Neural cell (in vitro differentiated cells): ENCODE measurements around the gene C11orf86. TPM values are rescaled to one million over a fixed set of nuclear protein-coding genes. Genes with fewer than 3 reads are reported as not detected.

Experiments used
- H2AFZ ChIP-seq: fragments of 200-600, 300-800 bp; sonication (generic), shearing (Covaris generic); 2 replicates; pipeline ENCODE4 v1.6.0; 2014; ENCODE audit warnings: low read depth, mild to moderate bottlenecking, antibody characterized with exemption, low read length, moderate library complexity
- H3F3A ChIP-seq: fragments of 200-600 bp; shearing (Covaris generic); 2 replicates; pipeline ENCODE4 v1.6.1; 2016; ENCODE audit warnings: mild to moderate bottlenecking, moderate library complexity, mixed read lengths, antibody characterized with exemption, low read length; ENCODE audit not compliant: insufficient read depth, poor library complexity, severe bottlenecking
- H3K27ac ChIP-seq: fragments of 200-600, 300-800 bp; sonication (generic), shearing (Covaris generic); 2 replicates; pipeline ENCODE4 v1.5.1; 2014; ENCODE audit warnings: mild to moderate bottlenecking, low read length, moderate library complexity
- H3K27me3 ChIP-seq: fragments of 300-800, 200-600 bp; sonication (generic), shearing (Covaris generic); 2 replicates; pipeline ENCODE4 v1.6.0; 2014; ENCODE audit warnings: mild to moderate bottlenecking, low read depth, low read length, moderate library complexity; ENCODE audit not compliant: insufficient read depth
- H3K36me3 ChIP-seq: fragments of 300-800, 200-600 bp; sonication (generic), shearing (Covaris generic); 2 replicates; pipeline ENCODE4 v1.5.1; 2014; ENCODE audit warnings: mild to moderate bottlenecking, antibody characterized with exemption, low read length, moderate library complexity; ENCODE audit not compliant: insufficient read depth
- H3K4me2 ChIP-seq: fragments of 300-800, 200-600 bp; sonication (generic), shearing (Covaris generic); 2 replicates; pipeline ENCODE4 v1.6.0; 2014; ENCODE audit warnings: mild to moderate bottlenecking, low read length
- H3K4me3 ChIP-seq: fragments of 300-800, 200-600 bp; sonication (generic), shearing (Covaris generic); 2 replicates; pipeline ENCODE4 v1.5.1; 2014; ENCODE audit warnings: mild to moderate bottlenecking, low read length, moderate library complexity
- H3K79me2 ChIP-seq: fragments of 200-600 bp; shearing (Covaris generic); replicated peaks from 2 replicates; pipeline ENCODE4 v1.6.0; 2014; ENCODE audit warnings: mild to moderate bottlenecking, low read length, moderate library complexity; ENCODE audit not compliant: insufficient read depth
- H3K9ac ChIP-seq: fragments of 300-800, 200-600 bp; sonication (generic), shearing (Covaris generic); 2 replicates; pipeline ENCODE4 v1.6.1; 2016; ENCODE audit warnings: mild to moderate bottlenecking, low read length, mixed read lengths
- H3K9me2 ChIP-seq: fragments of 200-600 bp; shearing (Covaris generic); 2 replicates; pipeline ENCODE4 v1.6.1; 2016; ENCODE audit warnings: mild to moderate bottlenecking, low read length, mixed read lengths; ENCODE audit not compliant: insufficient read depth
- H3K9me3 ChIP-seq: fragments of 200-600, 300-800 bp; sonication (generic), shearing (Covaris generic); 2 replicates; pipeline ENCODE4 v1.6.1; 2016; ENCODE audit warnings: mild to moderate bottlenecking, mixed run types, low read length, moderate library complexity, mixed read lengths
- H4K20me1 ChIP-seq: fragments of 200-600 bp; shearing (Covaris generic); 2 replicates; pipeline ENCODE4 v1.6.1; 2016; ENCODE audit warnings: mild to moderate bottlenecking, mixed run types; ENCODE audit not compliant: insufficient read depth
- EP300 ChIP-seq: fragments of 450-650 bp; conservative IDR thresholded peaks from 2 replicates; pipeline ENCODE4 v1.6.1; 2014; ENCODE audit warnings: antibody characterized with exemption, mild to moderate bottlenecking, moderate library complexity; ENCODE audit not compliant: poor library complexity, severe bottlenecking
- EZH2 ChIP-seq: fragments of 200-600, 300-800 bp; shearing (Covaris generic), sonication (generic); IDR thresholded peaks from 2 replicates; pipeline ENCODE4 v1.6.1; 2014; ENCODE audit warnings: antibody characterized with exemption, low read length, borderline replicate concordance, mild to moderate bottlenecking; ENCODE audit not compliant: insufficient read depth, poor library complexity, severe bottlenecking
- MXI1 ChIP-seq: fragments of 450-650 bp; conservative IDR thresholded peaks from 2 replicates; pipeline ENCODE4 v1.6.1; 2014; ENCODE audit warnings: antibody characterized with exemption, mild to moderate bottlenecking; ENCODE audit not compliant: poor library complexity, severe bottlenecking
- POLR2AphosphoS5 ChIP-seq: IDR thresholded peaks from 2 replicates; pipeline ENCODE4 v1.6.1; 2012
- RAD21 ChIP-seq: fragments of 450-650 bp; conservative IDR thresholded peaks from 2 replicates; pipeline ENCODE4 v1.6.1; 2014; ENCODE audit warnings: antibody characterized with exemption, mild to moderate bottlenecking, moderate library complexity
- SMC3 ChIP-seq: fragments of 450-650 bp; conservative IDR thresholded peaks from 2 replicates; pipeline ENCODE4 v1.6.1; 2014; ENCODE audit warnings: antibody characterized with exemption, mild to moderate bottlenecking, moderate library complexity; ENCODE audit not compliant: poor library complexity
- TAF1 ChIP-seq: IDR thresholded peaks from 2 replicates; pipeline ENCODE4 v1.6.1; 2012; ENCODE audit warnings: low read depth
- polyA plus RNA-seq: library from polyadenylated mRNA; depleted of rRNA; stranded (reverse); fragments of >200 nt; gene quantifications from 2 replicates; pipeline ENCODE4 v1.2.3, GENCODE V29; 2014
- TF ChIP-seq, protein P1 (sequence below): fragments of 450-650 bp; IDR thresholded peaks from 2 replicates; pipeline ENCODE4 v1.5.1; 2014; ENCODE audit warnings: antibody characterized with exemption, mild to moderate bottlenecking, moderate library complexity; ENCODE audit not compliant: poor library complexity, severe bottlenecking
- TF ChIP-seq, protein P2 (sequence below): IDR thresholded peaks from 2 replicates; pipeline ENCODE4 v1.6.1; 2012; ENCODE audit warnings: borderline replicate concordance

Gene C11orf86
- polyA plus RNA-seq, 1 donor from 2014 or later = not detected

DNA sequence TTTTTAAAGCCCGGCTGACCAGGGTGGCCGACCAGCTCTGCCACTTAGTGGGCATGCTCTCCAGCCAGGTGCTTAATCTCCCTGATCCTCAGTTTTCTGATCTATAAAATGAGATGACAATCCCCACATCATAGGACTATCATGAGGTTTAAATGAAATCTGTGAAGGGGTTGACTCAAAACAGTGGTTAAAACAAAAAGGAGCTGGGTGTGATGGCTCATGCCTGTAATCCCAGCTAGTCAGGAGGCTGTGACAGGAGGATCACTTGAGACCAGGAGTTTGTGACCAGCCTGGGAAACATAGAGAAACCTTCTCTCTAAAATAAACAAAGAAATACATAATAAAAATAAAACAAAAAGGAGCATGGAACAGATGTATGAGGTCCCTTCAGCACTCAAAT, 3.6 kb upstream of the C11orf86 start:
- no peaks in the 10 kb centered on the region for H3K27me3 ChIP-seq
- H3K9me3 ChIP-seq = no peaks in the 10 kb centered on the region
- H3K9me2 ChIP-seq = no peaks in the 10 kb centered on the region
- H3K4me3 ChIP-seq = no peak overlapping the region
- H2AFZ ChIP-seq = no peak overlapping the region
- no peaks in the 10 kb centered on the region for H4K20me1 ChIP-seq
- H3K27ac ChIP-seq = no peak overlapping the region
- H3K79me2 ChIP-seq = no peaks in the 10 kb centered on the region
- no peaks in the 10 kb centered on the region for H3K36me3 ChIP-seq
- TF ChIP-seq TAF1 (no peak), POLR2AphosphoS5 (no peak), EZH2 (no peak), SMC3 (no peak), MXI1 (no peak), RAD21 (no peak), EP300 (no peak)
- TF ChIP-seq, protein P1, sequence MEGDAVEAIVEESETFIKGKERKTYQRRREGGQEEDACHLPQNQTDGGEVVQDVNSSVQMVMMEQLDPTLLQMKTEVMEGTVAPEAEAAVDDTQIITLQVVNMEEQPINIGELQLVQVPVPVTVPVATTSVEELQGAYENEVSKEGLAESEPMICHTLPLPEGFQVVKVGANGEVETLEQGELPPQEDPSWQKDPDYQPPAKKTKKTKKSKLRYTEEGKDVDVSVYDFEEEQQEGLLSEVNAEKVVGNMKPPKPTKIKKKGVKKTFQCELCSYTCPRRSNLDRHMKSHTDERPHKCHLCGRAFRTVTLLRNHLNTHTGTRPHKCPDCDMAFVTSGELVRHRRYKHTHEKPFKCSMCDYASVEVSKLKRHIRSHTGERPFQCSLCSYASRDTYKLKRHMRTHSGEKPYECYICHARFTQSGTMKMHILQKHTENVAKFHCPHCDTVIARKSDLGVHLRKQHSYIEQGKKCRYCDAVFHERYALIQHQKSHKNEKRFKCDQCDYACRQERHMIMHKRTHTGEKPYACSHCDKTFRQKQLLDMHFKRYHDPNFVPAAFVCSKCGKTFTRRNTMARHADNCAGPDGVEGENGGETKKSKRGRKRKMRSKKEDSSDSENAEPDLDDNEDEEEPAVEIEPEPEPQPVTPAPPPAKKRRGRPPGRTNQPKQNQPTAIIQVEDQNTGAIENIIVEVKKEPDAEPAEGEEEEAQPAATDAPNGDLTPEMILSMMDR = no peak
- TF ChIP-seq, protein P2, sequence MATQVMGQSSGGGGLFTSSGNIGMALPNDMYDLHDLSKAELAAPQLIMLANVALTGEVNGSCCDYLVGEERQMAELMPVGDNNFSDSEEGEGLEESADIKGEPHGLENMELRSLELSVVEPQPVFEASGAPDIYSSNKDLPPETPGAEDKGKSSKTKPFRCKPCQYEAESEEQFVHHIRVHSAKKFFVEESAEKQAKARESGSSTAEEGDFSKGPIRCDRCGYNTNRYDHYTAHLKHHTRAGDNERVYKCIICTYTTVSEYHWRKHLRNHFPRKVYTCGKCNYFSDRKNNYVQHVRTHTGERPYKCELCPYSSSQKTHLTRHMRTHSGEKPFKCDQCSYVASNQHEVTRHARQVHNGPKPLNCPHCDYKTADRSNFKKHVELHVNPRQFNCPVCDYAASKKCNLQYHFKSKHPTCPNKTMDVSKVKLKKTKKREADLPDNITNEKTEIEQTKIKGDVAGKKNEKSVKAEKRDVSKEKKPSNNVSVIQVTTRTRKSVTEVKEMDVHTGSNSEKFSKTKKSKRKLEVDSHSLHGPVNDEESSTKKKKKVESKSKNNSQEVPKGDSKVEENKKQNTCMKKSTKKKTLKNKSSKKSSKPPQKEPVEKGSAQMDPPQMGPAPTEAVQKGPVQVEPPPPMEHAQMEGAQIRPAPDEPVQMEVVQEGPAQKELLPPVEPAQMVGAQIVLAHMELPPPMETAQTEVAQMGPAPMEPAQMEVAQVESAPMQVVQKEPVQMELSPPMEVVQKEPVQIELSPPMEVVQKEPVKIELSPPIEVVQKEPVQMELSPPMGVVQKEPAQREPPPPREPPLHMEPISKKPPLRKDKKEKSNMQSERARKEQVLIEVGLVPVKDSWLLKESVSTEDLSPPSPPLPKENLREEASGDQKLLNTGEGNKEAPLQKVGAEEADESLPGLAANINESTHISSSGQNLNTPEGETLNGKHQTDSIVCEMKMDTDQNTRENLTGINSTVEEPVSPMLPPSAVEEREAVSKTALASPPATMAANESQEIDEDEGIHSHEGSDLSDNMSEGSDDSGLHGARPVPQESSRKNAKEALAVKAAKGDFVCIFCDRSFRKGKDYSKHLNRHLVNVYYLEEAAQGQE = no peak
- no peak overlapping the region for H3K4me2 ChIP-seq
- H3F3A ChIP-seq = no peaks in the 10 kb centered on the region
- H3K9ac ChIP-seq = no peak overlapping the region

DNA sequence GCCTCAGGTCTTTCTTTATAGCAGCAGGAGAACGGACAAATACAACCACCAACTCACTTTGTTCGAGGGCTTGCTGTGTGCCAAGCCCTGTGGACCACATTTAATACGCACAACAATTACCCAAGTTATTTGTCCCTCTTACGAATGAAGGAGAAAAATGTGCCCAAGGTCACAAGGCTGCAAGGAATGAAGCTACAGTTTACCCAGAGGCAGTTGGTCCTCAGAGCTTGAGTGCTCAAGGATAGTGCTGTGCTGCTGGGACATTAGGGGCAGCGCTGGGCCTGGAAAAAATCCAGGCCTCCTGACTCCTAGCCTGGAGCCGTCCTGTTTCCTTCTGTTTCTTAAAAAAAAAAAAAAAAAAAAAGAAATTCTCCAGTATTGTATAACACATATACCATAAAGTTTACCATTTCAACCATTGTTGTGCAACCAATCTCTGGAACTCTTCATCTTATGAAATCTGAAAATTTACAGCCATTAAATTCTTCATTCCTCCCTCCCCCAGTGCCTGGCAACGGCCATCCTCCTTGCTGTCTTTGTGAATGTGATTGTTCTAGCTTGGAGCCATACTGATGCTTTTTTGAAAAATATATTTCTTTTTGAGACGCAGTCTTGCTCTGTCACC, 1.0 kb upstream of the C11orf86 start:
- Histone ChIP-seq H3K36me3 (no peaks in the 10 kb centered on the region), H3K27ac (no peak overlapping the region), H3K9me3 (no peaks in the 10 kb centered on the region), H3F3A (no peaks in the 10 kb centered on the region), H3K27me3 (no peaks in the 10 kb centered on the region), H3K9me2 (no peaks in the 10 kb centered on the region), H3K9ac (no peak overlapping the region), H3K79me2 (no peaks in the 10 kb centered on the region), H4K20me1 (no peaks in the 10 kb centered on the region), H2AFZ (no peak overlapping the region), H3K4me3 (no peak overlapping the region), H3K4me2 (no peak overlapping the region)
- TF ChIP-seq RAD21 = no peak
- no peak for TF ChIP-seq POLR2AphosphoS5
- TF ChIP-seq, protein P1 = no peak
- TF ChIP-seq EP300 = no peak
- no peak for TF ChIP-seq EZH2
- no peak for TF ChIP-seq SMC3
- no peak for TF ChIP-seq TAF1
- TF ChIP-seq MXI1 = no peak
- TF ChIP-seq, protein P2 = no peak
